GM18499 (cell line): ENCODE measurements around the gene RLN3.

ENCODE experiments used
- ATAC-seq: cut with Tn5 transposase; IDR thresholded peaks from one replicate; pipeline ENCODE4 v1.9.1; 2021; ENCODE audit warnings: moderate number of reproducible peaks; ENCODE audit not compliant: insufficient read depth, unreplicated experiment

Gene RLN3

GRCh38 chr19:13993590-13994300, 34.2 kb upstream of the RLN3 start:
- ATAC-seq = no peak

- ATAC-seq = no peak
These were observed 32.8 kb upstream of the RLN3 start for GRCh38 chr19:13995017-13995728.

GRCh38 chr19:13995878-13996765, 31.8 kb upstream of the RLN3 start:
- no peak for ATAC-seq

GRCh38 chr19:13996928-13997630, 30.9 kb upstream of the RLN3 start:
- no peak for ATAC-seq

- ATAC-seq = no peak
These were observed 30.4 kb upstream of the RLN3 start for GRCh38 chr19:13997631-13997962.

- no peak for ATAC-seq
These were observed 29.5 kb upstream of the RLN3 start for GRCh38 chr19:13998426-13998825.

- no peak for ATAC-seq
These were observed 28.9 kb upstream of the RLN3 start for GRCh38 chr19:13999085-13999484.

GRCh38 chr19:14000691-14001375, 27.1 kb upstream of the RLN3 start:
- ATAC-seq = no peak

- no peak for ATAC-seq
These were observed 25.2 kb upstream of the RLN3 start for GRCh38 chr19:14002571-14003250.

- ATAC-seq = no peak
These were observed 24.5 kb upstream of the RLN3 start for GRCh38 chr19:14003251-14004055.

- ATAC-seq = no peak
These were observed 23.2 kb upstream of the RLN3 start for GRCh38 chr19:14004619-14005348.

GRCh38 chr19:14005349-14006084, 22.4 kb upstream of the RLN3 start:
- no peak for ATAC-seq

GRCh38 chr19:14006085-14006765, 21.7 kb upstream of the RLN3 start, which contains the start of gene RFX1:
TSS of gene RFX1 (minus strand) at chr19:14006320. CDS start at chr19:13993843, 12,477 bp downstream.
- peak; percentile 75 for ATAC-seq

GRCh38 chr19:14006766-14007562, 21.0 kb upstream of the RLN3 start:
- ATAC-seq = peak; percentile 31

GRCh38 chr19:14012378-14012915, 15.5 kb upstream of the RLN3 start:
- no peak for ATAC-seq
